GM18505 (cell line): ENCODE results near the gene PSMB7.

Experiments
- ATAC-seq: cut with Tn5 transposase; IDR thresholded peaks from one replicate; pipeline ENCODE4 v1.9.1; 2021; ENCODE audit not compliant: unreplicated experiment
- POLR2A ChIP-seq: IDR thresholded peaks from 4 replicates; pipeline ENCODE4 v1.6.1; 2011; ENCODE audit warnings: borderline replicate concordance; ENCODE audit not compliant: insufficient read depth, insufficient read length; ENCODE audit errors: extremely low read depth

The PSMB7 gene

DNA sequence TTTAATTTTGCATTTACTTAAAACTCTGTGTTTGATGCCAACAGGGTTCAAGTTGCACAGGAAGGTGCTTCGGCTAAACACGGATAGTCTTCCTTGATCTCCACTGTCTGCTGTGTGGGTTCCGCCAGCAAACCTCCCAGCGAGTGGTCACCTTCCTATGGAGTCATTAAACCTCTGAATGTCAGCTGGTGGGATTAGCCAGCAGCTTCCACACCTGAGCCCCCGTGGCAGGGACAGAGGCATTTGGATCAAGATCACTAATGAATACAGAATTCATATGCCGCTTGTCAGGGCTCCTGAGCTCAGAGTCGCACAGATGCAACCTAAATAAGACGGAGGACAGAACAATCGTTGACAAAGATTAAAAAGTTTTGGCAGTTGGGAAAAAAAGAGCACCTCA, 39.5 kb downstream of the PSMB7 start:
- no peak for ATAC-seq
- TF ChIP-seq POLR2A: no peak

- TF ChIP-seq POLR2A: no peak
Observed at GRCh38 chr9:124373851-124374250, 41.4 kb downstream of the PSMB7 start.

GRCh38 chr9:124373386-124373785, 41.9 kb downstream of the PSMB7 start:
- ATAC-seq: no peak
- TF ChIP-seq POLR2A: no peak

More at GRCh38 chr9:124373851-124374250, 41.4 kb downstream of the PSMB7 start:
- ATAC-seq: no peak

- no peak for TF ChIP-seq POLR2A
- ATAC-seq: no peak
Observed at GRCh38 chr9:124372038-124372437, 43.2 kb downstream of the PSMB7 start.

DNA sequence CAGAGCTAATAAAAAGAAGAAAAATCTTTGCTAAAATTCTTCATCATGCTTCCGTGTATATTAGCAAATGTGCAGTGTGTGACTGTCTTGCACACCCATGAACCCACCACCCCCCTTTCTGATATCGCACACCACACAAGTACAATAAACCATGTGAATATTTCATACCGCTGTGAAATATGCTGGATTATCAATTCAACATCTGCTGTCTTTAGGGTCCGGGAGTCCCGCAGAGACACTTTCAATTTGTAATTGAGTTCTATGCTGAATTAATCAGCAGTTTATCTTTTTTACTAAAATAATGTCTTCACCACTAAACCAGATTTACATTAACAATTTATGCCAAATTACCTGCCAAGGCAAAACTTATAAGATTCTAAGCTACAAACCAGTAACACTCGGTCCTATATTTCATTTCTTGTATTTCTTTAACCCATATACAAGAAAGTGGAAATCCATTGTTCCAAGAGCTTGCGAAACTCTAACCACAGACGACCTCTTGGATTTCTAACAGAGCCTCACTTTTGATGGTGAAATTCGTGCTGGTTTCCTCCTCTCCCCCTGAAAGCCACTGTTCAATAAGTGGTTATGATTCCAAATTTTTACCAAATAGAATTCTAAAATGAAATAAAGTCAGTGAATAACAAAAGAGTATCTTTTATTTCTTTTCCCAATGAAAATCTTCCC, 44.2 kb downstream of the PSMB7 start:
- TF ChIP-seq POLR2A: no peak
- ATAC-seq: no peak

- ATAC-seq: no peak
- TF ChIP-seq POLR2A: no peak
Observed at GRCh38 chr9:124369231-124369797, 45.9 kb downstream of the PSMB7 start.

GRCh38 chr9:124368692-124369091, 46.5 kb downstream of the PSMB7 start:
- TF ChIP-seq POLR2A: no peak
- no peak for ATAC-seq

- no peak for ATAC-seq
- no peak for TF ChIP-seq POLR2A
Observed at GRCh38 chr9:124366476-124367220, 48.6 kb downstream of the PSMB7 start.

DNA sequence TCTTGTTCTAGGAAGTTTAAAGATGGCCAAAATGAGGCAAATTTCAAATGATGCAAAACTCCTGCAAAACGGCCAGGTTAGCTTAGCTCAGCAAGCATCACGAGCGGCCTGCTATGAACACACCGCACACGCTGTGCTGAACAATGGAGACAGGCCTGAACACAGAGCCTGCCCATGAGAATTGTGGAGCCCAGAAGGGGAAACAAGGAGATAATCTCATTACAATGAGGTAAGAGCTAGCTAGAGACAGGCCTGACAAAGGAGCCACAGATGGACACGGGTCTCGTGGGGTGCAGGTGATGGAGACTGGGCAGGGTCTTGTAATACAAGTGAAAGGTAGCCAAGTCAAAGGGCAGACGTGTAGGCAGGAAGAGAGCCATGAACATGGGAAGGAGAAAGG, 50.2 kb downstream of the PSMB7 start:
- no peak for TF ChIP-seq POLR2A
- ATAC-seq: no peak

DNA sequence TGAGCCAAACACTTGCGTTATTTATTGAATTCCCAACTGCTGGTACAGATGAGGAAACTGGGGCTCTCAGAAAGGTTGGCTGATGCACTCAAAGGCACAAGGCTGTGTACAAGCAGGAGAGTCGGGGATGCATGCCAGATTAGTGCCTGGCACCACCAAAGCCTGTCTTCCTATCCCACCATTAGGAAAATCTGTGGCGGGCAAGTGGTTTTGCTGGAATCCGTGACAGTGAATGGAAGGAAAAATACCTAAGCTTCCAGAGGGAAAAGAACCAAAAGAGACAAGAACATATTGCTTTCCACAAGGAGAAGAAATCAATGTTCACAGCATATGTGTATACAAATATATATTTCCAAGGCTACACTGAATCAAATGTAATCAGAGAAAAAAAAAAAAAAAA, 51.1 kb downstream of the PSMB7 start:
- no peak for ATAC-seq
- TF ChIP-seq POLR2A: no peak

- no peak for TF ChIP-seq POLR2A
- ATAC-seq: no peak
Observed at GRCh38 chr9:124363326-124364096, 51.7 kb downstream of the PSMB7 start.

GRCh38 chr9:124361128-124361527, 54.1 kb downstream of the PSMB7 start:
- ATAC-seq: no peak
- TF ChIP-seq POLR2A: no peak

DNA sequence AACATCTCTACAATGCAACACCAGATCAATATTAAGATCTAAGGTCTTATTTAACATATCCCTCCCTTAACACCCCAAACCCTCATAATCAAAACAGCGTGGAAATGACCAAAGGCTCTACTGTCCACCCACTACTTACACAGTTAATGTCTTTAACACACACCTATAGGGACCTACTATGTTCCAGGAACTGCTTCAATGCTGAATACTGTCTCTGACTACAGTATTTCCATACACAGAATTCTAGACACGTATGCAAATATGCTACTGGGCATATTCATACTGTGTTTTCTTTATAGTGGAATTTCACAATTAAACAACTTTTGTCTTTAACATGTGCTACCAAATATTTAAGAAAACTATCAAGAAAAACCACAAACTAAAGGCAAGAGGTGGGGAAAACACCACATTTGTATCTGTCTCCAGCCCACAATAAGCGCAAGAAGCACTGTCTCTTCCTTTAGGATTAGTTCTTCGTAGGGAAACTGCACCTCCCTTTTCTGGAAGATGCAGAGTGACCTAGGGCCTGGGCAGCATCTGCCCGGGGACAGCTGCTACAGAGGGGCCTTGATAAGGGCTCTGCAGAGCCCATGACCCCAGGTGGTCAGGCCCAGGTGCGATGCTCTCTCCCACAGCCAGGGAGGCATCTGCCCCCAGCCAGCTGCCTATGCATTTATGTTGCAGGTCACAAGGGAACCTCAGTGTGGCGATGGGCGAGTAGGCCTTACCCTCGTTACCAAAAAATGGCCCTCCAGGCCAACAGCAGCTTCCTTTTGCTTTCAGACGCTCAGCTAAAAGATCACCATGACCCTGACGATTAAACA, 55.2 kb downstream of the PSMB7 start:
- ATAC-seq: no peak
- TF ChIP-seq POLR2A: no peak

DNA sequence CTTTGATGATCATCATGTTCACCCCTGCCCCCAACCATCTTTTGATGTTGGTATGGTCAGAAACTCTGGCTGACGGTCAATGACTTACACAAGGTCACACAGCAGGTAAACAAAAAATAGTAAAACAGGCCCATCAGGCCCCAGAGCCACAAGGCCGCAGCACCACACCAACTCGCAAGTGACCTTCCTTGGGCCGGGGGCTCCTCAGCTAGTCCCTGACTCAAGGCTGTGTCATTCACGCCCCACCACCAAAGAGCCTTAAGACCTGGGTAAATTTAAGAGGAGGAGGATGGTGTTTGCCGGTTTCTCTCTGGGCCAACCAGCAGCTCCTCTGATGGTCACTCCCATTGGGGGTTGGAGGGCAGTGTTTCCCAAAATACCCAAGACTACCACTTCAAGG, 55.8 kb downstream of the PSMB7 start:
- ATAC-seq: no peak
- no peak for TF ChIP-seq POLR2A
